G401.6 (cell line): Measurements from ENCODE around the gene ATP6V1C2.

Experiments
- FAIRE-seq: peaks from 2 replicates; lab custom pipeline; 2012; peaks lifted over from hg19 to GRCh38; lab: Jason Lieb, UNC

The ATP6V1C2 gene

GRCh38 chr2:10721396-10722251 lies at the start of gene ATP6V1C2:
Gene ATP6V1C2 (plus strand): TSS chr2:10721630. CDS start chr2:10722850, 1,220 bp downstream.
- no peak for FAIRE-seq

- FAIRE-seq = no peak
Measured at GRCh38 chr2:10675131-10675530, 46.3 kb upstream of the ATP6V1C2 start.

- FAIRE-seq = no peak
Measured at GRCh38 chr2:10678225-10678624, 43.2 kb upstream of the ATP6V1C2 start.

DNA sequence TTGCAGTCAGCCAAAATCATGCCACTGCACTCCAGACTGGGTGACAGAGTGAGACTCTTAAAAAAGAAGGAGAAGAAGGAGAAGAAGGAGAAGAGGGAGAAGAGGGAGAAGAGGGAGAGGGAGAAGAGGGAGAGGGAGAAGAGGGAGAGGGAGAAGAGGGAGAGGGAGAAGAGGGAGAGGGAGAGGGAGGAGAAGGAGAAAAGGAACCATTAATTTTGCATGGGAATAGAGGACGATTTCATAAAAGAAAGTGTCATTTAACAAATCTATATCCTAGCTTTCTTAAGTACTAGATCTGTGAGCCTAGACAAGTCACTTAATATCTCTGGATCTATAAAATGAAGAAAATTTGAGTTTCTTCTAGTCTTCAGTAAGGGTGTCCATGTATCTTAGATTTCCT lies 41.2 kb upstream of the ATP6V1C2 start:
- FAIRE-seq = no peak

DNA sequence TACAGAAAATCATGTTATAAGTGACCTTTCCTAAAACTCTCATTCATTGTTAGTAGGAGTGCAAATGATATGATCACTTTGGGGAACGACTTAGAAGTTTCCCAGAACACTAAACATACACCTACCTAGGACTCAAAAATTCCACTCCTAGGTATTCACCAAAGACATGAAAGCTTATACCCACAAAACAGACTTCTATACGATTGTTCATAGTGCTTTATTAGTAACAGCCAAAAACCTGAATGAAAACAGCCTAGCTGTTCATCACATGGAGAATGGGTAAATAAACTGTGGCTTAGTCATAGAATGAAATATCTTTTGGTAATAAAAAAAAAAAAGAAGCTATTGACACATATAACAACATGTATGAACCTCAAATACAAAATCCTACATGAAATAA lies 40.5 kb upstream of the ATP6V1C2 start:
- FAIRE-seq = no peak

DNA sequence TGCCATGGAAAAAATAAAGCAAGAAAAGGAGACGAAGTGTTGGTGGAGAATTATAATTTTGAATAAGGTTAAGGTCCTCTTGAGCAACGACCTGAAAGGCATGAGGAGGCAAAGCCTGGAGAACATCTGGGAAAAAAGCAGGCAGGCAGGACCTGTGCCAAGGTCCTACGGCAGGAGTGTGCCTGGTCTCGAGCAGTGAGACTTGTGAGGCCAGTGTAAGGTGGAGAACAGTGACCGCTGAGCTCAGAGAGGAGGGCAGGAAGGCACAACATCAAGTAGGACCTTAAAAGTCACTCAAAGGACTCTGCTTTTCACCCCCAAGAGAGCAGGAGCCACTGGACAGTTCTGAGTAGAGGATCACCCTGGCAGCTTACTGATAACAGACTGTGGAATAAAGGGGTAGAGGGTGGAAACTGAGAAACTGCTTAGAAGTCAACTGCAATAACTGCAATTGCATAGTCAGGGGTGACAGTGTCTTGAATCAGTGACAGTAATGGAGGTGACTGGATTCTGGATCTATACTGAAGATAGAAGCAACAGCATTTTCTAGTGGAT lies 35.2 kb upstream of the ATP6V1C2 start:
- no peak for FAIRE-seq

DNA sequence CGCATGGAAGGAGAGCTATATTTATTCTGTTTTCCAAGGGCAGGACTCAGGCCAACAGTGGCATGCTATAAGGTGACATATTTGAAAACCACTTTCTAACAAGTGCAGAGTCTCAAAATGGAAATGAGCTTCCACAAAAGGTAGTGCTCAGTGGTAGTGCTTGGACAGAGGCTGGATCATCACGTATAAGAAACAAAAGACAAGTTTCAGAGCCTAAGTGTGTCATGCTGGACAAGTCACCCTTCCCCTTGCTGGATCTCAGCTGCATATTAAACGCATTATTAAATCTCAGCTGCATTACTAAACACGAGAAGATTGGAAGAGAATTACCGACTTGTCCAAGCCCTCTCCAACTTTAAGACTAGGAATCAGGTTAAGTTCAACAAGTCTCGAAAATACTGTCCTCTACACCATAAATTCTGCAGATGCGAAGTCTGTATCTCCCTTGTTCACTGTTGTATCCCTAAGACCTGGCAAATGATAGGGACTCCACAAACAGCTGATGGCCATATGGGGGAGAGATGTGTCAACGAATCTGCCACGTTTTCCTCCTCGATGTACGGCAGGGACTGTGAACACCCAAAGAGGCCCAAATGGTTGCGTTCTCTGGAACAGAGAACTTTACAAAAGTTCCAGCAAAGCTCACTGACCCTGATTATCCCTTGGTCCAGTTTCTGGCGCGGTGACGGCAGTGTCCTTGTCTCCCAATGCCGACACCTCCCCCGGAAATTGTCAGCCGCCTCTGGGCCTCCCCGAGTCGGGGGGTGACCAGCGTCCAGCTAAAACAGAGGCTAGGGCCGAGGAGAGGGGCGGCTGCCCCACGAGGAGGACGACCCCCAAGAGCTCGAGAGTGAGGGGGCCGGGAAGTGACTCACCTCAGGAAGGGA lies 32.3 kb upstream of the ATP6V1C2 start:
- no peak for FAIRE-seq

- no peak for FAIRE-seq
Measured at GRCh38 chr2:10691521-10691920, 29.9 kb upstream of the ATP6V1C2 start.

- FAIRE-seq = no peak
Measured at GRCh38 chr2:10700078-10700803, 21.2 kb upstream of the ATP6V1C2 start.

- no peak for FAIRE-seq
Measured at GRCh38 chr2:10704034-10704594, 17.3 kb upstream of the ATP6V1C2 start.

GRCh38 chr2:10706033-10706432 lies 15.4 kb upstream of the ATP6V1C2 start:
- FAIRE-seq = no peak

- FAIRE-seq = no peak
Measured at GRCh38 chr2:10707831-10708230, 13.6 kb upstream of the ATP6V1C2 start.

DNA sequence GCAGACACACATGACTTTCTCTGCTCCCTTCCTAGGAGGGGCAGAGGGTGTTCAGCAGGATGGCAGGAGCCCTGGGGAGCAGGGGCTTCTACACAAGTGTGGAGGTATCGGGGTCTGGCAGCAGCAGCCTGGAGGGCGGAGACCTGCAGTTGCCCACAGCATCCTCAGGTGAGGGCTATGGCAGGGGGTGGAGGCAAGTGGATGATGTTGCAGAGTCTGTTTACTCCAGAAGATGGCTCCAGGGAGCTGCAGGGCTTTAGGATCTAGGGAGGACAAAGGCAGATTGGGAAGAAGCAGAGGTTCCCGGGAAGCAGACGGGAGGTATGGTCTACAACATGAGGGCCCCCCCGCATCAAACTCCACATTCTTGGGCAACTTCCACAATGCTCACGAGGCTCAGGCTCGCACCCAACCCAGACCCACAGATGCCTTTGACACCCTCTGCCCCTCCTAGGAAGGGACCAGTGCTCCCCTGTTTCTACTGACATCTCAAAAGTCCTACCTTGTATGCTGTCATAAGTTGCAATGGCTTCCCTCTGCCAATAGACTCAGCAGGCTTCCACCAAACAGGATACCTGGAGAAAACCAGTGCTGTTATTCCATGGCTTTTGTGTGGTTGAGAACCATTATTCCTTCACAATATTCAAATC lies 12.0 kb upstream of the ATP6V1C2 start:
- no peak for FAIRE-seq

DNA sequence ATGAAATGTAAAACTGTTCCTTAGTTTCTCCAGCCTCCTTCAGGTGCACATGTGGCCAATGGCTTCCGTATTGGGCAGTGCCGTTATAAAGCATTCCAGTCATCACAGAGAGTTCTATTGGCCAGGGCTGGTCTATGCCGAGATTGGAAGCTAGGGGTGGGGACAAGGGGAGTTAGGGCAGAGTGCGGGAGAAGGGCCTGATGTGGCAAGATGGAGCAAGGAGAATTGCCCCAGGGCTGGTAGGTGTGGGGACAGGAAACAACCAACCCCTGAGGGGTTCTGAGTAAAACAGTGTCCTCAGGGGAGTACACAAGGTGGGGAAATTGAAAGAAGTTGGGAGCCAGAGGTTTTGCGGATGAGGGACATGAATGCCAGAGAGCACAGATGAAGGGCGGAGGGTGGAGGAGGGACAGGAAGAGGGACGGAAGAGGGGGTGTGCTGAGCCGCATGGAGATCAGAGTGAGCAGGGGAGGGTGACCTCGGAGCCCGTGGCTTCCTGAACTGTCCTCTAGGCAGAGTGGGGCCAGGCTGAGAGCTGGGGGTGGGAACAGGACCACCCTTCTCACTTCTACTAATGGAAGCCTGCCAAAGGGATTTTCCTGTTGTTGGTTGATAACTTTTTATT lies 9.1 kb upstream of the ATP6V1C2 start:
- no peak for FAIRE-seq

DNA sequence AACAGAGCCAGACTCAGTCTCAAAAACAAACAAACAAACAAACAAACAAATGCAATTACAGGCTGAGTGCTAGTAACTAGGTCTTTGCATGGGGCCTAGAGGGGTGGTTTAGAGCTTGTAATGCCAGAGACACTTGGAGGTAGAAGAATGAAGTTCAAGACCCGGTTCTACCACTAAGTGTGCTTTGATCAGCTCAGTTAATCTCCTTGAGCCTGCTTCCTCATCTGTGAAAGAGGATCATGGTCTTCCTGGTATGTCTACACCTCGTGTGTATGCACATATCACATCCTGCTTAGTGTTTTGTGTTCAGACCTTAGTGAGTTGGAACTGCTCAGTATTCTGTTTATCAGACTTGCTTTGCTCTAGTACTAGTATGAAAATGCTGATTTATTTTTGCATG lies 4.8 kb upstream of the ATP6V1C2 start:
- no peak for FAIRE-seq

- FAIRE-seq = no peak
Measured at GRCh38 chr2:10717628-10718027, 3.8 kb upstream of the ATP6V1C2 start.

GRCh38 chr2:10720306-10720705 lies 1.1 kb upstream of the ATP6V1C2 start:
- FAIRE-seq = no peak

DNA sequence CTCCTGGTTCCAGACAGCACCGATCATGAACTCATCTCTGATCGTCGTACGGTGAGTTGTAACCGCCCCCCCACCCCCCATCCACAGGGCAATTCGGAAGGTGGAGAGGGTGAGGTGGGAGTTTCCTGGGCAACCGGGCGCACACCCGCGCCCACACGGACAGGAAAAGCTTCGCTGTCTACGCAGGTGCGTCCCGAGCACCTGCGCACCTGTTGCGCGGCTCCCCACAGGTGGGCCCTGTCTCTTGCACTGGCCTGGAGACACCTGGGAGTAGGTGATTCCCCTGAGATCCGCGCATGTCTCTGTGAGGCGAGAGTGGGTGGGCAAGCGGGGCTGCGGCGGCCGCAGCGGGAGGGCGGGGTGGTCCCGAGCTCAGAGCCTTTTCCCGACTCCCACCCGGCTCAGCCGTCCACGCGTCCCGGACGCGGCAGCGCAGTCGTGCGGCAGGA lies 459 bp upstream of the ATP6V1C2 start:
- no peak for FAIRE-seq

- FAIRE-seq = no peak
Measured at GRCh38 chr2:10722252-10722825, 909 bp downstream of the ATP6V1C2 start.

GRCh38 chr2:10732924-10733565 lies 11.6 kb downstream of the ATP6V1C2 start:
- FAIRE-seq = no peak
